H1 (cell line): Measurements from ENCODE around the gene GALNTL6. TPM values are rescaled to one million over a fixed set of nuclear protein-coding genes. Genes with fewer than 3 reads are reported as not detected.

Experiments used
- CTCF ChIA-PET: fragments of 300-600 bp; sonication (Branson Sonifier 250); formaldehyde crosslinking; loops from one replicate; lab custom pipeline; 2021; ENCODE audit not compliant: partially characterized antibody; lab: Charles Lee
- POLR2A ChIA-PET: fragments of 300-600 bp; sonication (Branson Sonifier 250); formaldehyde crosslinking; loops from one replicate; lab custom pipeline; 2021; ENCODE audit warnings: inconsistent platforms; ENCODE audit not compliant: partially characterized antibody; lab: Charles Lee
- DNase-seq, 2 experiments: peaks; one replicate each; pipeline versions ENCODE4 v3.0.0 to v3.0.0-alpha.2; 2010 to 2022; ENCODE audit warnings: low spot score in 2 of 2, low read depth in 1 of 2, mixed read lengths in 1 of 2
- FAIRE-seq: peaks from 2 replicates; lab custom pipeline; 2011; peaks lifted over from hg19 to GRCh38; lab: Jason Lieb, UNC
- H2AFZ ChIP-seq: 2 replicates; pipeline ENCODE4 v1.8.1; 2012; ENCODE audit warnings: low read length, inconsistent platforms
- H2AK5ac ChIP-seq: 2 replicates; pipeline ENCODE4 v1.6.1; 2013; ENCODE audit warnings: low read depth, low read length
- H2BK120ac ChIP-seq: replicated peaks from 2 replicates; pipeline ENCODE3; 2013; ENCODE audit warnings: low read depth, low read length, inconsistent platforms
- H2BK12ac ChIP-seq: 2 replicates; pipeline ENCODE4 v1.6.1; 2013; ENCODE audit warnings: low read depth, low read length
- H2BK15ac ChIP-seq: 2 replicates; pipeline ENCODE4 v1.6.1; 2013; ENCODE audit warnings: low read length
- H2BK20ac ChIP-seq: 2 replicates; pipeline ENCODE4 v1.6.1; 2013; ENCODE audit warnings: low read length
- H2BK5ac ChIP-seq: 2 replicates; pipeline ENCODE4 v1.6.1; 2013; ENCODE audit warnings: low read depth, low read length
- H3K14ac ChIP-seq: 2 replicates; pipeline ENCODE4 v1.6.1; 2013; ENCODE audit warnings: inconsistent platforms; ENCODE audit not compliant: insufficient read length
- H3K18ac ChIP-seq: 2 replicates; pipeline ENCODE4 v1.6.1; 2013; ENCODE audit warnings: low read length; ENCODE audit errors: extremely low read depth
- H3K23ac ChIP-seq: 2 replicates; pipeline ENCODE4 v1.6.1; 2013; ENCODE audit warnings: inconsistent platforms; ENCODE audit not compliant: insufficient read length
- H3K23me2 ChIP-seq: 2 replicates; pipeline ENCODE4 v1.6.1; 2013; ENCODE audit warnings: low read depth, low read length
- H3K27ac ChIP-seq: 2 replicates; pipeline ENCODE4 v1.6.1; 2011; ENCODE audit warnings: low read depth, low read length, inconsistent platforms
- H3K27me3 ChIP-seq, 4 experiments: replicated peaks in 1 of 4; 1 replicate in 1 of 4; 2 replicates in 3 of 4; pipeline versions ENCODE4 v1.6.1 to v1.8.1; 2011 to 2013; ENCODE audit warnings: low read length in 3 of 4, mild to moderate bottlenecking in 3 of 4, inconsistent platforms in 2 of 4, mixed read lengths in 2 of 4, moderate library complexity in 1 of 4; ENCODE audit not compliant: control insufficient read depth in 3 of 4, insufficient read depth in 3 of 4; ENCODE audit errors: extremely low read depth in 1 of 4
- H3K36me3 ChIP-seq, 4 experiments: 2 replicates each; pipeline versions ENCODE4 v1.6.1 to v1.8.1; 2011 to 2013; ENCODE audit warnings: mild to moderate bottlenecking in 4 of 4, low read length in 3 of 4, moderate library complexity in 2 of 4, control low read depth in 1 of 4, inconsistent platforms in 1 of 4; ENCODE audit not compliant: insufficient read depth in 4 of 4, control insufficient read depth in 2 of 4
- H3K4ac ChIP-seq: replicated peaks from 2 replicates; pipeline ENCODE3; 2013; ENCODE audit warnings: low read length, low read depth, mixed read lengths, inconsistent platforms; ENCODE audit not compliant: insufficient read length
- H3K4me1 ChIP-seq, 4 experiments: replicated peaks in 1 of 4; 1 replicate in 1 of 4; 2 replicates in 3 of 4; pipeline versions ENCODE4 v1.6.1 to v1.8.1; 2011 to 2013; ENCODE audit warnings: low read length in 3 of 4, inconsistent platforms in 2 of 4, mixed read lengths in 1 of 4; ENCODE audit not compliant: insufficient read depth in 4 of 4, control insufficient read depth in 3 of 4
- H3K4me2 ChIP-seq, 2 experiments: 2 replicates each; pipeline versions ENCODE4 v1.6.1 to v1.8.1; 2011 to 2013; ENCODE audit warnings: low read depth in 2 of 2, low read length in 2 of 2, control low read depth in 1 of 2, inconsistent platforms in 1 of 2, mild to moderate bottlenecking in 1 of 2; ENCODE audit not compliant: insufficient read depth in 1 of 2
- H3K4me3 ChIP-seq, 4 experiments: fragments of 200-600, 300-600 bp in 1 of 4; sonication (generic), shearing (Covaris generic), sonication (Bioruptor Twin) in 1 of 4; 2 replicates each; pipeline versions ENCODE4 v1.5.1 to v1.8.1; 2011 to 2016; ENCODE audit warnings: low read length in 4 of 4, low read depth in 3 of 4, control low read depth in 2 of 4, inconsistent platforms in 2 of 4, mild to moderate bottlenecking in 2 of 4, mixed read lengths in 1 of 4, moderate library complexity in 1 of 4; ENCODE audit not compliant: insufficient read depth in 2 of 4; ENCODE audit errors: extremely low read depth in 1 of 4
- H3K56ac ChIP-seq: replicated peaks from 2 replicates; pipeline ENCODE3; 2013; ENCODE audit warnings: low read depth, mild to moderate bottlenecking, mixed read lengths, low read length, inconsistent platforms; ENCODE audit not compliant: insufficient read length
- H3K79me1 ChIP-seq: 2 replicates; pipeline ENCODE4 v1.6.1; 2013; ENCODE audit warnings: low read depth, low read length, control low read depth
- H3K79me2 ChIP-seq, 2 experiments: 2 replicates each; pipeline versions ENCODE4 v1.6.1 to v1.8.1; 2012 to 2013; ENCODE audit warnings: low read length in 2 of 2, mild to moderate bottlenecking in 2 of 2, inconsistent platforms in 1 of 2; ENCODE audit not compliant: insufficient read depth in 2 of 2, control insufficient read depth in 1 of 2
- H3K9ac ChIP-seq, 4 experiments: replicated peaks in 1 of 4; 1 replicate in 1 of 4; 2 replicates in 3 of 4; pipeline versions ENCODE4 v1.6.1 to v1.8.1; 2011 to 2013; ENCODE audit warnings: low read depth in 3 of 4, low read length in 3 of 4, control low read depth in 2 of 4, mild to moderate bottlenecking in 2 of 4, moderate library complexity in 2 of 4, inconsistent platforms in 1 of 4; ENCODE audit errors: extremely low read depth in 1 of 4
- H3K9me3 ChIP-seq, 2 experiments: 2 replicates each; pipeline versions ENCODE4 v1.6.1 to v1.8.1; 2012 to 2013; ENCODE audit warnings: mild to moderate bottlenecking in 2 of 2, moderate library complexity in 2 of 2, control low read depth in 1 of 2, inconsistent platforms in 1 of 2, low read depth in 1 of 2, low read length in 1 of 2, mixed read lengths in 1 of 2; ENCODE audit not compliant: insufficient read depth in 2 of 2
- H4K20me1 ChIP-seq, 2 experiments: replicated peaks in 1 of 2; 2 replicates each; pipeline versions ENCODE3 to v1.8.1; 2011 to 2013; ENCODE audit warnings: inconsistent platforms in 2 of 2, low read length in 2 of 2, mild to moderate bottlenecking in 1 of 2; ENCODE audit not compliant: insufficient read depth in 2 of 2, control insufficient read depth in 1 of 2
- H4K5ac ChIP-seq: 2 replicates; pipeline ENCODE4 v1.6.1; 2013; ENCODE audit warnings: low read length, low read depth, mixed read lengths, inconsistent platforms; ENCODE audit not compliant: insufficient read length
- H4K8ac ChIP-seq: 2 replicates; pipeline ENCODE4 v1.8.0; 2013; ENCODE audit warnings: mild to moderate bottlenecking, moderate library complexity, low read length, inconsistent platforms; ENCODE audit not compliant: insufficient read depth; ENCODE audit errors: extremely low read depth
- H4K91ac ChIP-seq: replicated peaks from 2 replicates; pipeline ENCODE3; 2013; ENCODE audit warnings: low read length, mixed read lengths, inconsistent platforms; ENCODE audit not compliant: insufficient read length
- CHD2 ChIP-seq: IDR thresholded peaks from 2 replicates; pipeline ENCODE4 v1.6.1; 2012; ENCODE audit warnings: low read length, improper control_type of control experiment
- GABPA ChIP-seq: IDR thresholded peaks from 2 replicates; pipeline ENCODE4 v1.6.1; 2011; ENCODE audit warnings: mild to moderate bottlenecking, low read length, moderate library complexity, borderline replicate concordance; ENCODE audit not compliant: insufficient read depth
- HDAC2 ChIP-seq, 2 experiments: fragments of 300-600 bp in 1 of 2; sonication (generic) in 1 of 2; IDR thresholded peaks; 2 replicates each; pipeline ENCODE4 v1.6.1; 2011 to 2012; ENCODE audit warnings: low read depth in 2 of 2, low read length in 2 of 2, mild to moderate bottlenecking in 2 of 2, moderate library complexity in 2 of 2, borderline replicate concordance in 1 of 2, inconsistent platforms in 1 of 2
- SIRT6 ChIP-seq: IDR thresholded peaks from one replicate; pipeline ENCODE4 v1.7.1; 2012; ENCODE audit warnings: low read length, inconsistent platforms
- SP1 ChIP-seq: IDR thresholded peaks from 2 replicates; pipeline ENCODE4 v1.6.1; 2011; ENCODE audit warnings: low read depth, low read length
- WGBS, 2 experiments: shearing (Covaris generic) in 1 of 2; methylation state at CpG; one replicate each; pipeline versions ENCODE4 v1.1.6 to v1.1.7; 2013 to 2015; ENCODE audit warnings: low lambda C conversion rate in 2 of 2, mixed read lengths in 2 of 2, inconsistent platforms in 1 of 2, low coverage in 1 of 2, missing lambda C conversion rate in 1 of 2; ENCODE audit not compliant: insufficient replicate concordance in 2 of 2, insufficient coverage in 1 of 2, insufficient read length in 1 of 2; ENCODE audit errors: extremely low coverage in 1 of 2, missing lambda C conversion rate in 1 of 2; 5-methylcytosine and 5-hydroxymethylcytosine counted together
- polyA plus RNA-seq, 7 experiments: library from polyadenylated mRNA; depleted of rRNA in 3 of 7; stranded (reverse) in 5 of 7; unstranded in 2 of 7; fragments of >200 nt in 5 of 7; fragments of 200-250 nt in 2 of 7; gene quantifications; 1 replicate in 5 of 7; 2 replicates in 1 of 7; 4 replicates in 1 of 7; pipeline versions ENCODE4 v1.2.1 to v1.2.3, GENCODE V29; 2011 to 2013; ENCODE audit warnings: missing spikeins in 2 of 7, mixed read lengths in 2 of 7
- total RNA-seq: library from RNA; stranded (reverse); fragmentation: NEBNext Ultra II Directional; extraction: Animal tissue kit (Norgen Biotek cat#: 25700); gene quantifications from 2 replicates; pipeline ENCODE4 v1.2.1, GENCODE V29; 2021

GALNTL6 gene
- total and polyA plus RNA-seq, 2 of the 8 experiments (the other 6 are each of a cell fraction or from before 2014, with no cell fraction given) = 0.03 to 0.32 TPM

DNA sequence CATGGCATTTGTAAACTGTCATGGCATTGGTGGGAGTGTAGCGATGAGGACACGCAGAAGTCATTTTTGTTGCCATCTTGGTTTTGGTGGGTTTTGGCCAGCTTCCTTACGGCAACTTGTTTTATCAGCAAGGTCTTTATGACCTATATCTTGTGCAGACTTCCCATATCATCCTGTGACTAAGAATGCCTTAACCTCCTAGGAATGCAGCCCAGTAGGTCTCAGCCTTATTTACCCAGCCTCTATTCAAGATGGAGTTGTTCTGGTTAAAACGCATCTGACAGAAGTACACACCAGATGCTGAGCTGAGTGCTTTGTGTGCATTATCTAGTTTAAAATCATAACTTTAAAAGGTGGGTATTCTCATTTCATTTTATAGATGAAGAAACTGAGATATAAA lies 1086.7 kb downstream of the GALNTL6 start:
- no peak overlapping the region for H3K4me2 ChIP-seq
- TF ChIP-seq SP1 = no peak
- no peak for TF ChIP-seq CHD2
- TF ChIP-seq GABPA = no peak
- TF ChIP-seq HDAC2 (IDR thresholded peaks at IDR 0.05; ENCODE audit: borderline replicate concordance in 1 of 2, low read depth in 2 of 2, low read length in 2 of 2) = no peak
- TF ChIP-seq SIRT6 = no peak
- H3K9me3 ChIP-seq = no peaks in the 10 kb centered on the region
- no peak overlapping the region for H2BK20ac ChIP-seq
- no peak overlapping the region for H3K4ac ChIP-seq
- no peaks in the 10 kb centered on the region for H4K20me1 ChIP-seq
- peaks cover 0 to 1% (median 0%) of the 10 kb centered on the region in 4 experiments; a peak in 1 of 7 replicates for H3K27me3 ChIP-seq
- ChIA-PET CTCF (interaction anchor here (0.8 to 1.2 kb wide), 2 partner anchors 113 to 365 kb away, joined by 3 to 5 read pairs; no protein-coding TSS in a partner anchor), POLR2A (no interaction called here)
- no peak overlapping the region for H2BK12ac ChIP-seq
- H3K23ac ChIP-seq = no peak overlapping the region
- WGBS, 2 experiments = 96% methylated on average over 4 of the region's 4 CpGs; no CpG with 5 or more reads in 1 of the 2 experiments
- DNase-seq (no peak), FAIRE-seq (no peak)
- no peak overlapping the region for H2BK120ac ChIP-seq
- no peak overlapping the region for H3K18ac ChIP-seq
- H3K9ac ChIP-seq = no peak overlapping the region
- H2AFZ ChIP-seq = no peak overlapping the region
- H3K4me3 ChIP-seq = no peak overlapping the region
- H3K27ac ChIP-seq = no peak overlapping the region
- no peaks in the 10 kb centered on the region for H3K79me2 ChIP-seq
- no peaks in the 10 kb centered on the region for H3K79me1 ChIP-seq
- H3K14ac ChIP-seq = no peak overlapping the region
- no peak overlapping the region for H2BK15ac ChIP-seq
- H3K56ac ChIP-seq = no peak overlapping the region
- H4K91ac ChIP-seq = no peak overlapping the region
- no peak overlapping the region for H2BK5ac ChIP-seq
- H4K5ac ChIP-seq = no peak overlapping the region
- H3K4me1 ChIP-seq = no peaks in the 10 kb centered on the region
- H4K8ac ChIP-seq = no peak overlapping the region
- no peaks in the 10 kb centered on the region for H3K36me3 ChIP-seq
- no peaks in the 10 kb centered on the region for H3K23me2 ChIP-seq
- no peak overlapping the region for H2AK5ac ChIP-seq
